Mesenchymal stem cell (in vitro differentiated cells and primary cell): ENCODE data around the gene SH2D7.

ENCODE experiments used
- DNase-seq: peaks from one replicate; pipeline ENCODE4 v3.0.0-alpha.2; 2013
- H2AFZ ChIP-seq: one replicate; pipeline ENCODE4 v1.6.1; 2013; ENCODE audit warnings: low read depth, mild to moderate bottlenecking, control low read depth, inconsistent platforms, low read length, moderate library complexity
- H2AK5ac ChIP-seq: 2 replicates; pipeline ENCODE4 v1.6.1; 2013; ENCODE audit warnings: low read length, moderate library complexity, mild to moderate bottlenecking, inconsistent platforms; ENCODE audit not compliant: severe bottlenecking
- H2BK120ac ChIP-seq: one replicate; pipeline ENCODE4 v1.6.1; 2013; ENCODE audit warnings: low read depth, mild to moderate bottlenecking, inconsistent platforms, low read length, moderate library complexity
- H2BK12ac ChIP-seq, 2 experiments: one replicate each; pipeline ENCODE4 v1.6.1; 2013; ENCODE audit warnings: inconsistent platforms in 2 of 2, low read length in 2 of 2, mild to moderate bottlenecking in 2 of 2, moderate library complexity in 2 of 2, control low read depth in 1 of 2
- H2BK15ac ChIP-seq: one replicate; pipeline ENCODE4 v1.6.1; 2013; ENCODE audit warnings: mild to moderate bottlenecking, low read depth, inconsistent platforms; ENCODE audit not compliant: poor library complexity, severe bottlenecking
- H2BK5ac ChIP-seq: 2 replicates; pipeline ENCODE4 v1.6.1; 2013; ENCODE audit warnings: low read depth, mild to moderate bottlenecking, low read length, control low read depth, inconsistent platforms; ENCODE audit not compliant: poor library complexity, severe bottlenecking
- H3K14ac ChIP-seq, 2 experiments: one replicate each; pipeline ENCODE4 v1.6.1; 2013; ENCODE audit warnings: inconsistent platforms in 2 of 2, low read length in 2 of 2, control low read depth in 1 of 2, mild to moderate bottlenecking in 1 of 2, moderate library complexity in 1 of 2
- H3K18ac ChIP-seq, 2 experiments: one replicate each; pipeline ENCODE4 v1.6.1; 2013; ENCODE audit warnings: inconsistent platforms in 2 of 2, low read length in 2 of 2, control low read depth in 1 of 2, low read depth in 1 of 2, mild to moderate bottlenecking in 1 of 2
- H3K23ac ChIP-seq, 2 experiments: one replicate each; pipeline ENCODE4 v1.6.1; 2013; ENCODE audit warnings: inconsistent platforms in 2 of 2, low read length in 2 of 2, mild to moderate bottlenecking in 2 of 2, moderate library complexity in 2 of 2, control low read depth in 1 of 2
- H3K27ac ChIP-seq: 2 replicates; pipeline ENCODE4 v1.5.1; 2013; ENCODE audit warnings: mild to moderate bottlenecking, moderate library complexity, low read length, control low read depth, inconsistent platforms; ENCODE audit not compliant: poor library complexity, severe bottlenecking
- H3K27me3 ChIP-seq, 2 experiments: 2 replicates each; pipeline versions ENCODE4 v1.6.1 to v1.7.0; 2013; ENCODE audit warnings: low read length in 2 of 2, mild to moderate bottlenecking in 2 of 2, moderate library complexity in 2 of 2, control low read depth in 1 of 2, inconsistent platforms in 1 of 2; ENCODE audit not compliant: control insufficient read depth in 1 of 2, insufficient read depth in 1 of 2
- H3K36me3 ChIP-seq, 2 experiments: 2 replicates each; pipeline versions ENCODE4 v1.6.1 to v1.7.0; 2013; ENCODE audit warnings: low read length in 2 of 2, control low read depth in 1 of 2, inconsistent platforms in 1 of 2, low read depth in 1 of 2, mild to moderate bottlenecking in 1 of 2; ENCODE audit not compliant: insufficient read depth in 2 of 2, control insufficient read depth in 1 of 2
- H3K4ac ChIP-seq, 2 experiments: one replicate each; pipeline ENCODE4 v1.6.1; 2013; ENCODE audit warnings: inconsistent platforms in 2 of 2, low read length in 2 of 2, mild to moderate bottlenecking in 2 of 2, moderate library complexity in 2 of 2, control low read depth in 1 of 2, low read depth in 1 of 2
- H3K4me1 ChIP-seq: 2 replicates; pipeline ENCODE4 v1.6.1; 2013; ENCODE audit warnings: low read depth, low read length, control low read depth; ENCODE audit not compliant: control insufficient read depth, insufficient read depth
- H3K4me2 ChIP-seq: 2 replicates; pipeline ENCODE4 v1.6.1; 2013; ENCODE audit warnings: low read length, mild to moderate bottlenecking, inconsistent platforms; ENCODE audit not compliant: poor library complexity, severe bottlenecking
- H3K4me3 ChIP-seq, 2 experiments: 2 replicates each; pipeline versions ENCODE4 v1.5.1 to v1.7.0; 2013; ENCODE audit warnings: low read length in 2 of 2, mild to moderate bottlenecking in 2 of 2, control low read depth in 1 of 2, low read depth in 1 of 2; ENCODE audit not compliant: insufficient read depth in 1 of 2
- H3K79me1 ChIP-seq: replicated peaks from 2 replicates; pipeline ENCODE4 v1.6.1; 2013; ENCODE audit warnings: mild to moderate bottlenecking, control low read depth, low read length, inconsistent platforms; ENCODE audit not compliant: poor library complexity, severe bottlenecking
- H3K9ac ChIP-seq: 2 replicates; pipeline ENCODE4 v1.7.0; 2013; ENCODE audit warnings: mild to moderate bottlenecking, low read length, moderate library complexity
- H3K9me3 ChIP-seq: 2 replicates; pipeline ENCODE4 v1.7.0; 2013; ENCODE audit warnings: mild to moderate bottlenecking, low read length; ENCODE audit not compliant: control insufficient read depth
- H4K8ac ChIP-seq: one replicate; pipeline ENCODE4 v1.6.1; 2013; ENCODE audit warnings: inconsistent platforms, mild to moderate bottlenecking, low read length, moderate library complexity
- H4K91ac ChIP-seq: one replicate; pipeline ENCODE4 v1.6.1; 2013; ENCODE audit warnings: mild to moderate bottlenecking, low read length, inconsistent platforms
- WGBS: methylation state at CpG from one replicate; pipeline ENCODE4 v1.1.7; 2013; ENCODE audit warnings: mixed read lengths; 5-methylcytosine and 5-hydroxymethylcytosine counted together

The SH2D7 gene

GRCh38 chr15:78065284-78065872, 27.0 kb upstream of the SH2D7 start:
- H3K4me2 ChIP-seq: peak overlapping the region; percentile 46
- no peaks in the 10 kb centered on the region for H3K27me3 ChIP-seq
- peak overlapping the region; percentile 67 to 93 for H3K18ac ChIP-seq
- peak overlapping the region; percentile 57 for H2BK120ac ChIP-seq
- no peaks in the 10 kb centered on the region for H3K9me3 ChIP-seq
- H3K36me3 ChIP-seq: no peaks in the 10 kb centered on the region
- no peak overlapping the region for H2AFZ ChIP-seq
- H2BK5ac ChIP-seq: peak overlapping the region; percentile 85
- H2BK12ac ChIP-seq: peak overlapping the region in 1 of 2 experiments; percentile 94
- peak; percentile 100 for DNase-seq
- H2AK5ac ChIP-seq: peak overlapping the region; percentile 99
- H2BK15ac ChIP-seq: peak overlapping the region; percentile 77
- no peak overlapping the region for H4K8ac ChIP-seq
- H3K4me3 ChIP-seq: peak overlapping the region in 1 of 2 experiments; percentile 45
- no peak overlapping the region for H3K23ac ChIP-seq
- no peak overlapping the region for H3K14ac ChIP-seq
- H3K79me1 ChIP-seq: no peaks in the 10 kb centered on the region
- H3K4ac ChIP-seq: peak overlapping the region in 1 of 2 experiments; percentile 76
- H4K91ac ChIP-seq: no peak overlapping the region
- peak overlapping the region; percentile 93 for H3K9ac ChIP-seq
- 34% methylated on average over 5 of the region's 5 CpGs for WGBS
- peaks cover 28% of the 10 kb centered on the region for H3K4me1 ChIP-seq
- peak overlapping the region; percentile 96 for H3K27ac ChIP-seq

- H3K36me3 ChIP-seq: no peaks in the 10 kb centered on the region
- no peaks in the 10 kb centered on the region for H3K9me3 ChIP-seq
- 82% methylated on average over 5 of the region's 7 CpGs for WGBS
- peaks cover 25% of the 10 kb centered on the region for H3K4me1 ChIP-seq
- H3K27me3 ChIP-seq: no peaks in the 10 kb centered on the region
- H3K4me2 ChIP-seq: peak overlapping the region; percentile 32
- H2BK12ac ChIP-seq: peak overlapping the region in 1 of 2 experiments; percentile 94
- H3K79me1 ChIP-seq: no peaks in the 10 kb centered on the region
- peak overlapping the region in 1 of 2 experiments; percentile 39 for H3K4me3 ChIP-seq
- H3K14ac ChIP-seq: no peak overlapping the region
- H3K9ac ChIP-seq: peak overlapping the region; percentile 93
- H4K91ac ChIP-seq: peak overlapping the region; percentile 72
- peak overlapping the region; percentile 6 to 76 for H3K4ac ChIP-seq
- H2BK15ac ChIP-seq: peak overlapping the region; percentile 77
- no peak overlapping the region for H2AFZ ChIP-seq
- peak overlapping the region; percentile 85 for H2BK5ac ChIP-seq
- peak overlapping the region; percentile 67 to 93 for H3K18ac ChIP-seq
- peak; percentile 70 for DNase-seq
- peak overlapping the region; percentile 96 for H3K27ac ChIP-seq
- peak overlapping the region; percentile 95 for H2AK5ac ChIP-seq
- peak overlapping the region; percentile 66 for H2BK120ac ChIP-seq
- peak overlapping the region; percentile 27 for H4K8ac ChIP-seq
- no peak overlapping the region for H3K23ac ChIP-seq
These were observed 26.1 kb upstream of the SH2D7 start for GRCh38 chr15:78065973-78066946.

- Histone ChIP-seq H2AFZ (no peak overlapping the region), H3K4me1 (peaks cover 28% of the 10 kb centered on the region), H3K14ac (peak overlapping the region in 1 of 2 experiments; percentile 79), H2BK120ac (peak overlapping the region; percentile 7), H4K91ac (peak overlapping the region; percentile 36), H3K4ac (peak overlapping the region; percentile 37 to 81), H3K9ac (peak overlapping the region; percentile 93), H3K4me2 (no peak overlapping the region), H4K8ac (no peak overlapping the region), H3K18ac (peak overlapping the region; percentile 93), H3K23ac (peak overlapping the region in 1 of 2 experiments; percentile 31), H3K27ac (peak overlapping the region; percentile 74), H2BK5ac (no peak overlapping the region), H3K9me3 (no peaks in the 10 kb centered on the region), H3K27me3 (no peaks in the 10 kb centered on the region), H2BK15ac (no peak overlapping the region), H3K4me3 (peak overlapping the region in 1 of 2 experiments; percentile 52), H2BK12ac (peak overlapping the region; percentile 75 to 96), H3K36me3 (no peaks in the 10 kb centered on the region), H3K79me1 (no peaks in the 10 kb centered on the region), H2AK5ac (peak overlapping the region; percentile 90)
- 65% methylated on average over 1 of the region's 1 CpG for WGBS
- DNase-seq: peak; percentile 24
These were observed 24.8 kb upstream of the SH2D7 start for GRCh38 chr15:78067328-78068228.
